H54 (cell line): ENCODE results near the gene TSR3.
"Not testable (repeated sequence)": the region's sequence is repeated elsewhere in the genome, so short reads cannot be mapped to it uniquely, and the experiment has no call there.

Experiments used
- DNase-seq: peaks from one replicate; pipeline ENCODE4 v3.0.0; 2011; ENCODE audit warnings: low spot score, mixed read lengths; ENCODE audit not compliant: insufficient read length
- FAIRE-seq: peaks from 3 replicates; lab custom pipeline; 2011; peaks lifted over from hg19 to GRCh38; lab: Jason Lieb, UNC
- POLR2A ChIP-seq: IDR thresholded peaks from 2 replicates; pipeline ENCODE4 v1.6.1; 2011; ENCODE audit warnings: low read depth, mild to moderate bottlenecking, low read length

Gene TSR3

GRCh38 chr16:1333854-1334700 lies 17.6 kb downstream of the TSR3 start:
- no peak for TF ChIP-seq POLR2A
- DNase-seq (no peak), FAIRE-seq (no peak)

GRCh38 chr16:1333149-1333812 lies 18.4 kb downstream of the TSR3 start, which contains the start of gene BAIAP3:
Gene BAIAP3 (plus strand): TSS chr16:1333645. CDS start chr16:1338550, 4,905 bp downstream.
- DNase-seq (no peak), FAIRE-seq (no peak)
- TF ChIP-seq POLR2A = peak; percentile 51

GRCh38 chr16:1332618-1333148 lies 19.0 kb downstream of the TSR3 start:
- TF ChIP-seq POLR2A = no peak
- no peak for FAIRE-seq
- DNase-seq = no peak

- no peak for TF ChIP-seq POLR2A
- DNase-seq = peak; percentile 96
- no peak for FAIRE-seq
Measured at GRCh38 chr16:1331712-1332617, 19.7 kb downstream of the TSR3 start.

GRCh38 chr16:1330931-1331711 lies 20.6 kb downstream of the TSR3 start:
- DNase-seq = no peak
- no peak for FAIRE-seq
- no peak for TF ChIP-seq POLR2A

- no peak for TF ChIP-seq POLR2A
- FAIRE-seq (no peak), DNase-seq (no peak)
Measured at GRCh38 chr16:1330260-1330914, 21.3 kb downstream of the TSR3 start.

GRCh38 chr16:1328961-1329360 lies 22.7 kb downstream of the TSR3 start:
- not testable (repeated sequence) for DNase-seq, FAIRE-seq

GRCh38 chr16:1328136-1328535 lies 23.5 kb downstream of the TSR3 start:
- DNase-seq, FAIRE-seq: not testable (repeated sequence)

GRCh38 chr16:1327619-1327947 lies 24.1 kb downstream of the TSR3 start:
- FAIRE-seq (no peak), DNase-seq (no peak)
- no peak for TF ChIP-seq POLR2A

GRCh38 chr16:1326946-1327618 lies 24.6 kb downstream of the TSR3 start:
- DNase-seq (no peak), FAIRE-seq (no peak)
- no peak for TF ChIP-seq POLR2A

- no peak for TF ChIP-seq POLR2A
Measured at GRCh38 chr16:1326391-1326790, 25.3 kb downstream of the TSR3 start.

GRCh38 chr16:1325673-1326371 lies 25.9 kb downstream of the TSR3 start:
- TF ChIP-seq POLR2A = no peak
- FAIRE-seq = no peak

More at GRCh38 chr16:1326391-1326790, 25.3 kb downstream of the TSR3 start:
- DNase-seq = no peak
- FAIRE-seq = no peak

More at GRCh38 chr16:1325673-1326371, 25.9 kb downstream of the TSR3 start:
- DNase-seq = no peak
